SK-N-MC (cell line): Measurements from ENCODE around the gene ARMH1.

Experiments
- DNase-seq: peaks from one replicate; pipeline ENCODE4 v3.0.0-alpha.2; 2011; ENCODE audit warnings: low read depth, low spot score
- H3K27ac ChIP-seq: fragments of 200-600 bp; sonication (generic); 2 replicates; pipeline ENCODE4 v1.5.1; 2016; ENCODE audit warnings: mixed run types
- H3K36me3 ChIP-seq: fragments of 200-600 bp; sonication (generic); 2 replicates; pipeline ENCODE4 v1.6.1; 2017; ENCODE audit warnings: antibody characterized with exemption, low read length, mixed read lengths; ENCODE audit not compliant: insufficient read depth
- H3K4me3 ChIP-seq: fragments of 200-600 bp; sonication (generic); 2 replicates; pipeline ENCODE4 v1.5.1; 2016
- H3K9ac ChIP-seq: fragments of 200-600 bp; sonication (generic); 2 replicates; pipeline ENCODE4 v1.8.0; 2017; ENCODE audit warnings: mixed run types, mixed read lengths; ENCODE audit not compliant: insufficient read length
- H3K9me3 ChIP-seq: fragments of 200-600 bp; sonication (generic); 2 replicates; pipeline ENCODE4 v1.6.1; 2017; ENCODE audit warnings: low read depth, mild to moderate bottlenecking, antibody characterized with exemption, low read length, moderate library complexity, mixed read lengths
- EZH2 ChIP-seq: fragments of 200-600 bp; sonication (generic); IDR thresholded peaks from one replicate; pipeline ENCODE4 v1.6.1; 2017; ENCODE audit warnings: antibody characterized with exemption
- FOXP2 ChIP-seq: optimal IDR thresholded peaks from 2 replicates; pipeline ENCODE3; 2011; ENCODE audit warnings: mild to moderate bottlenecking, moderate library complexity; ENCODE audit not compliant: insufficient read depth; ENCODE audit errors: extremely low read length, control extremely low read depth
- POLR2AphosphoS5 ChIP-seq: IDR thresholded peaks from 2 replicates; pipeline ENCODE4 v1.6.1; 2012; ENCODE audit warnings: mild to moderate bottlenecking, low read depth, low read length, borderline replicate concordance

ARMH1 gene

DNA sequence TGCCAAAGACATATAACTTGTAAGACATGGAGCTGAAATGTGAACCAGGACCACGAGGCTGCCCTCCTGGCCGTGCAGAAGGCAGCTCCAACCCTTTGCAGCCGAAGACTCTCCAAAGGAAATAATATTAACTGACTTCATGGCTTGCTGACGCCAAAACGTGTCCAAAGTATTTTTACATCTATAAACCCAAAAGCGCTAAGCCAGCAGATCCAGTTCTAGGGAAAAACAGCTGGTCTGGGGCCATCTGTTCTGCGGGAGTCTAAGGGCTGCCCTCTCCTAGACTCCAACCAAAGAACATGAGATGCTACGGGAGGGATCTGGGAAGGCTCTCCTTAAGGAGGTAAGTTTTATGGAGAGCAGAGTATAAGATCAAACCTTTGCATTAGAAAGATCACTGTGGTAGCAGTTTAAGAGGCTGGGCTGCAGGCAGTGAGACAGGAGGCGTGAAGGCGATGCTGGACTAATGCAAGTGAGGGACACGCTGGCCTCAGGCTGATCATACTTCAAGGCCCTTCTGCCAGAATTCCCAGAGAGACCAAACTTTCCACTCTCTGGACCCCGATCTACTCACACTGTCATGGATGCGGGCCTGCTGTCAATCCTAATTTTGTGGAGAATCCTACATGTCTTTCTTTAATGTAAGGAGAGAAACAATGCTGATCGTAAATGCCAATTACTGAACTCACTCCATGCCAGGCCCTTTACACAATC lies 1.4 kb upstream of the ARMH1 start:
- H3K4me3 ChIP-seq = peak overlapping the region; percentile 98
- no peak overlapping the region for H3K27ac ChIP-seq
- TF ChIP-seq FOXP2 (no peak), POLR2AphosphoS5 (no peak), EZH2 (no peak)
- no peaks in the 10 kb centered on the region for H3K36me3 ChIP-seq
- peak overlapping the region; percentile 75 for H3K9ac ChIP-seq
- DNase-seq = no peak
- H3K9me3 ChIP-seq = no peaks in the 10 kb centered on the region

DNA sequence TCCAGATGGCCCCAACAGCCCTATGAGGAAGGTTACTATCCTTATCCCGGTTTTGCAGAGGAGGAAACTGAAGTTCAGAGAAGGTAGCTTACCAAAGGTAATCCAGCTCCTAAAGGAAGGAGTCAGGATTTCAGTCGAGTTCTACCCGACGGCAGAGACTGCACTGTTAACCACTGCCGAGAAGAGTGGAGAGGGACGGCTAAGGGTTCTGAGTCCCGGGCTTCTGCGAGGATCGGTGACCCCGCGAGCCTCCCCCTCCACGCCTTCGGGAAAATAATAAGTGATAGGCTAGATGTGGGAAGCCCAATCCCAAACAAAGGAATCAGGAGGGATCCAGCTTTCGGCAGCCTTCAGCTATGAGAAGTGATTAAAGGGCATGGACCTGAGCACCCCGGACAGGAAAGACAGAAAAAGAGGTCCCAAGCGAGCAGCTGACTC lies 820 bp upstream of the ARMH1 start:
- peak overlapping the region; percentile 75 for H3K9ac ChIP-seq
- no peak for TF ChIP-seq EZH2
- no peak for TF ChIP-seq FOXP2
- no peak for TF ChIP-seq POLR2AphosphoS5
- no peak overlapping the region for H3K27ac ChIP-seq
- no peak for DNase-seq
- peak overlapping the region; percentile 98 for H3K4me3 ChIP-seq
- H3K36me3 ChIP-seq = no peaks in the 10 kb centered on the region
- no peaks in the 10 kb centered on the region for H3K9me3 ChIP-seq

DNA sequence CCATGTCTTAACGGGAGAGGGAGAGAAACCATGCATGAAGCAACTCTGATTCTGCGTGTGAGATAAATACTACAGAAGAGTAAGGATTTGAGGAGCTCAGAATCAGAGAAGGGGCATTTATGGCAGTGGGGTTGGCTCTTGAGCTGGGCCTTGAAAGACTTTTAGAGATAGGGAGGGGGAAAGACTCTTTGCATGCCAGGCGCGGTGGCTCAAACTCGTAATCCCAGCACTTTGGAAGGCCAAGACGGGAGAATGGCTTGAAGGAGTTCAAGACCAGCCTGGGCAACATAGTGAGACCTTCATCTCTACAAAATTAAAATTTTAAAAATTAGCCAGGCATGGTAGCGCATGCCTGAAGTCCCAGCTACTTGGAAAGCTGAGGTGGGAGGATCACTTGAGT lies 672 bp downstream of the ARMH1 start:
- TF ChIP-seq EZH2 = no peak
- TF ChIP-seq FOXP2 = no peak
- no peak for TF ChIP-seq POLR2AphosphoS5
- no peak for DNase-seq
- Histone ChIP-seq H3K36me3 (no peaks in the 10 kb centered on the region), H3K27ac (no peak overlapping the region), H3K4me3 (no peak overlapping the region), H3K9ac (no peak overlapping the region), H3K9me3 (no peaks in the 10 kb centered on the region)

DNA sequence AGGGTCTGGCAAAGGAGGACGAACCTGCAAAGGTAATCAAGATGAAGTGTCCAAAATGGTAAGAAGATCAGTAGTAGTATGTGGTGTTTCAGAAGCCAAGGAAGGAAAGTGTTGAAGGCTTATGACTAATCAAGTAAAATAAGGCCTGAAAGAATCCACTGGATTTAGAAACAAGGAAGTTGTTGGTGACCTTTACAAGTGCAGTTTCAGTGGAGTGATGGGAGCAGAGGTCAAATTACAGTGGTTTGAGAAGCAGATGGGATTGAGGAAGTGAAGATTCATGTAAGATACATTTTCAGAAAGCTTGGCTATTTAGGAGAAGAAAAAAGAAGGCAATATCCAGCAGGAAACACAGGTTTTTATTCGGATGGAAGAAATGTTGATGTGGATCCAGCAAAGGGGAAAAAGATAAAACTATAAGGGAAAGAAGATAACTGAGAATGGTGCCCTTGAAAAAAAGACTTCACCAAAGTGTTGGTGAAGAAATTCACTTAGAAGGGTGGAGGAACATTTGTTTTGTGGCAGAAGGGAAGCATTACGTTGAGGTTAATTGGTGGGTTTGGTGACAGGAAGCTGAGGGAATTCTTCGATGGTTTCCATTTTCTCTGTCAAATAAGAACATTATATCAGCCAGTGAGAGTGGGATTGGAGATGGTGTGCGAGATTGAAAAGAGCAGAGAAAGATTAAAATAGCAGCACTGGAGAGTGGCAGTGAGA lies 2.1 kb downstream of the ARMH1 start:
- Histone ChIP-seq H3K36me3 (no peaks in the 10 kb centered on the region), H3K4me3 (no peak overlapping the region), H3K27ac (no peak overlapping the region), H3K9me3 (no peaks in the 10 kb centered on the region), H3K9ac (no peak overlapping the region)
- no peak for DNase-seq
- TF ChIP-seq FOXP2 = no peak
- no peak for TF ChIP-seq POLR2AphosphoS5
- TF ChIP-seq EZH2 = no peak

DNA sequence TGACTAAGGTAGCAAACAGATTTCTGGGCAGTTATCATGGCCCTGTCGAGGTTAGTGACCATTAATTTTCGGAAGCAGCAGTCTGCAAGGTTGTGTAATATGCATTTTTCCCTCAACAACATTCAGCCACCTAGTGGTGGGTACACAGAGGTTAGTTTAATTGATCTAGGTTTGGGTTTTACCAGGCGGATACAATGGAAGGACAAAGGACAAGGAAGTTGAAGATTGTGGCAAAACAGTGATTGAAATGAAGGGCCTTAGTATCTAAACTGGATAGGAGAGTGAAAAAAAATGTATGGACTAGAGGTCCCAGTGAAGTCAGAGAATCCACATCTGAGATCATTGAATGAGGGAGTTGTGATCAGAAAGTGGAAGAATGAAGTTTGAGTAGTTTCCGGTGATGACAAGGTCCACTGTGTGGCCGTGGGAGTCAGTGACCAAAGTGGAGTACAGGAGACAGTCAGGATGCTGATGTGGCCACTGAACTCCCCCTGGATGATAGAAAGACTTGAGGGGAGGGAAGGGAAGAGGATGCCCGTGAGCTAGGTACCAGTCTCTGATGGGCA lies 2.8 kb downstream of the ARMH1 start:
- Histone ChIP-seq H3K36me3 (no peaks in the 10 kb centered on the region), H3K4me3 (no peak overlapping the region), H3K9ac (no peak overlapping the region), H3K9me3 (no peaks in the 10 kb centered on the region), H3K27ac (no peak overlapping the region)
- no peak for DNase-seq
- TF ChIP-seq FOXP2 (no peak), POLR2AphosphoS5 (no peak), EZH2 (no peak)

DNA sequence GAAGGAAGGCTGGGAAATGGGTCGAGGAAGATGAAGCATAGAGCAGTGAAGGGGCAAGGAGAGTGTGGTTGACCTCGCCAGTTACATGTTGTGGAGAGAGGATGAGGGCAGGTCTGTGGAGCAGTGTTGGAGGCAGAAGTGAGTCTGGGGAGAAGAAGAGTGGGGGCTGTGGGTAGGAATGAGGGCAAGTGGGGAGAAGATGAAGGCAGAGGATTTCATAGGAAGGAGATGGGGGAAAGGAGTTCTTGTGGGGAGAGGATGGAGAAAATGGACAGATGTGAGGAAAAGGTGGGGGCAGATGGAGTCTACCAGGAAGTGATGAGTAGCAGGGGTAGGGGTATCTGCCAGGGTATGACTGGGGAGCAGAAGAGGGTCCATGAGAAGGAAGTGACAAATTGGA lies 3.6 kb downstream of the ARMH1 start:
- H3K4me3 ChIP-seq = no peak overlapping the region
- H3K36me3 ChIP-seq = no peaks in the 10 kb centered on the region
- H3K9me3 ChIP-seq = no peaks in the 10 kb centered on the region
- TF ChIP-seq EZH2 (no peak), FOXP2 (no peak), POLR2AphosphoS5 (no peak)
- DNase-seq = no peak
- no peak overlapping the region for H3K27ac ChIP-seq
- H3K9ac ChIP-seq = no peak overlapping the region

DNA sequence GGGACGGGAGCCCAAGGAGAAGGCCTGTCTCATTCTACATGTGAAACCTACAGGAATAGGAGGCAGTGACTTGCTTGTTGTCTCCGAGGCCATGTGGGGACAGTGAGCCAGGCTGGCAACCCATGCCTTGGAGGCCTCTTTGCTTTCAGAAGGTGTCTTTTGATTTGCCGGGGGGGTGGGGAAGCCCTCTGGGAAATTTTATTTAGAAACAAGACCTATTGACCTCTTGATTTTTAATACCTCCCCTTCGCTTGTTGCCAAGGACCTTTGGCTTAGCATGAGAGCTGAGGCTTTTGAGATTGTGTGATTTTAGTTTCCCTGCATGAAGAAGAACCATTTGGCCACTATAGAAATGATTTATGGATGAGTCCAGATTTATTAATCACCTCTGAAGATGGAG lies 4.1 kb downstream of the ARMH1 start:
- H3K36me3 ChIP-seq = no peaks in the 10 kb centered on the region
- no peak overlapping the region for H3K27ac ChIP-seq
- DNase-seq = no peak
- no peak overlapping the region for H3K4me3 ChIP-seq
- TF ChIP-seq FOXP2 = no peak
- TF ChIP-seq POLR2AphosphoS5 = no peak
- no peak for TF ChIP-seq EZH2
- H3K9ac ChIP-seq = no peak overlapping the region
- no peaks in the 10 kb centered on the region for H3K9me3 ChIP-seq

DNA sequence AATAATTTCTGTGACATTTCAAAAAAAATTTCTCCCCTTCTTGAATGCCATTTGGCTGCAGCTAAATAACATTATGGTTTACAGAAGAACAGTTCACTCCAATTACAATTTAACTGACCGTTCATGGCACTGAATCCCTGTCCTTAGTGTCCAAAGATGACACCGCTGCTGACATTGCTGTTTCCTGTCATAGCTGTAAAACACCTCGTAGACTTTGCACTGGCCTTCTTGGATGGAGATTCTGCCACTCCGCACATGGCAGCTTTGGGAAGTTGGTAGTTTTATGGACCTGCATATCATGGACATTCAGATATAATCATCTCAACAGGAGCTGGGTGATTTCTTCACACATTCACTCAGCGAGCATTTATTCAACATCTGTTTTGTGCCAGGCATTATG lies 5.0 kb downstream of the ARMH1 start:
- Histone ChIP-seq H3K4me3 (no peak overlapping the region), H3K9me3 (no peaks in the 10 kb centered on the region), H3K36me3 (no peaks in the 10 kb centered on the region), H3K27ac (no peak overlapping the region), H3K9ac (no peak overlapping the region)
- no peak for TF ChIP-seq EZH2
- DNase-seq = no peak
